ENCODE measurements around the gene NDUFB11.
A peak's percentile ranks its signal among the peaks of the same experiment; 100 is the strongest.
"Not testable (repeated sequence)": the region's sequence is repeated elsewhere in the genome, so short reads cannot be mapped to it uniquely, and the experiment has no call there.

The NDUFB11 gene

GRCh38 chrX:47146936-47147859, 2.7 kb upstream of the NDUFB11 start:
- no peak for DNase-seq (ENCODE audit: low read depth in 2 of 2)

GRCh38 chrX:47146121-47146935, 1.8 kb upstream of the NDUFB11 start:
- DNase-seq (ENCODE audit: low read depth in 2 of 2) = no peak

- no peak for DNase-seq (ENCODE audit: low read depth in 2 of 2)
These were observed 1.1 kb upstream of the NDUFB11 start for GRCh38 chrX:47145395-47146120.

GRCh38 chrX:47143894-47144625, 442 bp downstream of the NDUFB11 start:
- DNase-seq (ENCODE audit: low read depth in 2 of 2) = no peak

GRCh38 chrX:47138171-47138570, 6.3 kb downstream of the NDUFB11 start:
- no peak for DNase-seq (ENCODE audit: low read depth in 2 of 2)

- DNase-seq (ENCODE audit: low read depth in 2 of 2) = not testable (repeated sequence)
These were observed 8.9 kb downstream of the NDUFB11 start for GRCh38 chrX:47135650-47136049.

GRCh38 chrX:47133493-47133892, 11.0 kb downstream of the NDUFB11 start:
- DNase-seq (ENCODE audit: low read depth in 2 of 2) = no peak

- no peak for DNase-seq (ENCODE audit: low read depth in 2 of 2)
These were observed 14.6 kb downstream of the NDUFB11 start for GRCh38 chrX:47129899-47130358.

- peak; percentile 75 to 78 for DNase-seq (ENCODE audit: low read depth in 2 of 2)
These were observed 15.2 kb downstream of the NDUFB11 start for GRCh38 chrX:47129157-47129898.

GRCh38 chrX:47124466-47124865, 20.0 kb downstream of the NDUFB11 start:
- not testable (repeated sequence) for DNase-seq (ENCODE audit: low read depth in 2 of 2)

GRCh38 chrX:47116551-47117110, 27.9 kb downstream of the NDUFB11 start:
- DNase-seq (ENCODE audit: low read depth in 2 of 2) = not testable (repeated sequence)

GRCh38 chrX:47112316-47112954, 32.1 kb downstream of the NDUFB11 start:
- DNase-seq (ENCODE audit: low read depth in 2 of 2) = no peak

- DNase-seq (ENCODE audit: low read depth in 2 of 2) = not testable (repeated sequence)
These were observed 33.4 kb downstream of the NDUFB11 start for GRCh38 chrX:47110936-47111615.

GRCh38 chrX:47101206-47101605, 43.3 kb downstream of the NDUFB11 start:
- DNase-seq (ENCODE audit: low read depth in 2 of 2) = no peak

GRCh38 chrX:47098338-47099094, 46.0 kb downstream of the NDUFB11 start:
- no peak for DNase-seq (ENCODE audit: low read depth in 2 of 2)

GRCh38 chrX:47097018-47097417, 47.5 kb downstream of the NDUFB11 start:
- DNase-seq (ENCODE audit: low read depth in 2 of 2) = no peak

GRCh38 chrX:47093860-47094259, 50.6 kb downstream of the NDUFB11 start:
- no peak for DNase-seq (ENCODE audit: low read depth in 2 of 2)

- DNase-seq (ENCODE audit: low read depth in 2 of 2) = no peak
These were observed 51.3 kb downstream of the NDUFB11 start for GRCh38 chrX:47093248-47093647.
